ENCODE data around the gene SLC25A39. TPM values are rescaled to one million over a fixed set of nuclear protein-coding genes. Genes with fewer than 3 reads are reported as not detected.
"Not testable (repeated sequence)": the region's sequence is repeated elsewhere in the genome, so short reads cannot be mapped to it uniquely, and the experiment has no call there.

Gene SLC25A39
- 89.8 TPM for total RNA-seq (ENCODE audit: insufficient read depth, low replicate concordance)

- DNase-seq (ENCODE audit: low spot score) = peak; percentile 95
These were observed at the start of gene SLC25A39 for GRCh38 chr17:44324571-44325275. Gene SLC25A39, minus strand, starts transcription at chr17:44324823. Its CDS starts 1,261 bp downstream, at chr17:44323562.

DNA sequence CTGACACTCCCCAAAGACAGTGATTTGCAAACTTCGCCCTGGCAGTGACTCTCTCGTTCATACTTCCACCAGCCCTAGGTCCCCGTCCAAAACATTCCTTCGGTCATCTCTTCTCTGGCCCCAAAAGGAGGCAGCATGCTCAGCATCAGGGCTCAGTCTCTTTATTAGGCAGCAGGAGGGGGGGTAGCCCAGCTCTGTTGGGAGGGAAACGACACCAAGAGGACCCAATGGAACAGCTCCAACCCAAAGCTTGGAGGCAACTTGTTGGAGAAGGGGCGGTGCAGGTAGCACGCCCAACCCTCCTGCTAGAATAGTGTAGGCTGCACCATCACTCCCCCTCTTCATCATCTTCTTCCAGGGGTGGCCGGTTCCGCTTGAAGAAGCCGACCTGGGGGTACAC is 47.4 kb upstream of the SLC25A39 start:
- no peak for DNase-seq (ENCODE audit: low spot score)

DNA sequence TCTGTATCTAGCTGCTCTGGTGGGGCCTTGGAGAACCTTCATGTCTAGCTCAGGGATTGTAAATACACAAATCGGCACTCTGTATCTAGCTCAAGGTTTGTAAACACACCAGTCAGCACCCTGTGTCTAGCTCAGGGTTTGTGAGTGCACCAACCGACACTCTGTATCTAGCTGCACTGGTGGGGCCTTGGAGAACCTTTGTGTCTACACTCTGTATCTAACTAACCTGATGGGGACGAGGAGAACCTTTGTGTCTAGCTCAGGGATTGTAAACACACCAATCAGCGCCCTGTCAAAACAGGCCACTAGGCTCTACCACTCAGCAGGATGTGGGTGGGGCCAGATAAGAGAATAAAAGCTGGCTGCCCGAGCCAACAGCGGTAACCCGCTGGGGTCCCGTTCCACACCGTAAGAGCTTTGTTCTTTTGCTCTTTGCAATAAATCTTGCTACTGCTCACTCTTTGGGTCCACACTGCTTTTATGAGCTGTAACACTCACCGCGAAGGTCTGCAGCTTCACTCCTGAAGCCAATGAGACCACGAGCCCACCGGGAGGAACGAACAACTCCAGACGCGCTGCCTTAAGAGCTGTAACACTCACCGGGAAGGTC is 44.9 kb upstream of the SLC25A39 start:
- not testable (repeated sequence) for DNase-seq (ENCODE audit: low spot score)

DNA sequence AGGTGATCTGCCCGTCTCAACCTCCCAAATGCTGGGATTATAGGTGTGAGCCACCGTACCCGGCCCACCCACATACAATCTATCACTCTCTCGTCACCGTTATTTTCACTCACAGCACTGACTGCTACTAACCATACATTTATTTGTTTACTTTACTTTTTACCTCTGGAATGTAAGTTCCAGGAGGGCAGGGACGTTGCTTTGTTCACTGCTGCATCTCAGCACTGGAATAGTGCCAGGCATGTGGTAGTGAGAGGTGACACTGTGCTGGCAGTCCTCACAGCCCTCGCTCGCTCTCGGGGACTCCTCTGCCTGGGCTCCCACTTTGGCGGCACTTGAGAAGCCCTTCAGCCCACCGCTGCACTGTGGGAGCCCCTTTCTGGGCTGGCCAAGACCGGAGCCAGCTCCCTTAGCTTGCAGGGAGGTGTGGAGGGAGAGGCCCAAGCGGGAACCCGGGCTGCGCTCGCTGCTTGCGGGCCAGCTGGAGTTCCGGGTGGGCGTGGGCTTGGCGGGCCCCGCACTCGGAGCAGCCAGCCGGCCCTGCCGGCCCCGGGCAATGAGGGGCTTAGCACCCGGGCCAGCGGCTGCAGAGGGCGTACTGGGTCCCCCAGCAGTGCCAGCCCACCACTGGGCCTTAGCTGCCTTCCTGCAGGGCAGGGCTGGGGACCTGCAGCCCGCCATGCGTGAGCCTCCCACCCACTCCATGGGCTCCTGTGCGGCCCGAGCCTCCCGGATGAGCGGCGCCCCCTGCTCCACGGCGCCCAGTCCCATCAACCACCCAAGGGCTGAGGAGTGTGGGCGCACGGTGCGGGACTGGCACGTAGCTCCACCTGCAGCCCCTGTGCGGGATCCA is 44.0 kb upstream of the SLC25A39 start:
- not testable (repeated sequence) for DNase-seq (ENCODE audit: low spot score)

DNA sequence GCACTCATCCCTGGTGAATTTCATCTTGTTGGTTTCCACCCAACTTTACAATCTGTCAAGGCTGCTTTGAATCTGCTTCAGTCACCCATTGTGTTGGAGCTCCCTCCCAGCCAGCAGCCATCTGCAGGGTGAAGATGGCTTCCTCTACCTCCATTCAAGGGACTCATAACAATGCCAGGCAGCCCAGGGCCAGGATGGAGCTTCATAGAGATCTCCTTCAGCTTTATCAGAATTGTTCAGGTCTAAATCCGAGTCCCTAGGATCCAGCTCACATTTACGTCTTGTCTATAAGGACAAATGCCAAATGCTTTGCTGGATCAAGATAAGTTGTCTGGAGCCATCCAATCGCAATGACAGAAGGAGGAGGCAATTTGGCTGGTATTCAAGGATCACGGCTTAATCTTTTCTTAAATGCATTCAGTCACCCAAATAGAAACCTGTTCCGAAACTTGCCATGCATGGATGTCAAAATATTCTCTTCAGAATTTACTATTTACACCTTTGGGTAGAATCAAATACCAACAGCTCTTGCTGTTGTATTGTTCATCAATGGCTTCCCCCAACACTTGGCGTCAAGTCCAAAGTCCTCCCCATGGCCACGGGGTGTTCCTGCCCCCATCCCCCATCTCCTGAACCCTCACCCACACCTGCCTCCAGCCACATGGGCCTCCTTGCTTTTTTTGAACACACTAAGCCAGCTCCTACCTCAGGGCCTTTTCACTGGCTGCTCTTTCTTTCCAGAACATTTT is 42.8 kb upstream of the SLC25A39 start:
- no peak for DNase-seq (ENCODE audit: low spot score)

GRCh38 chr17:44365051-44365450 is 40.4 kb upstream of the SLC25A39 start:
- DNase-seq (ENCODE audit: low spot score) = not testable (repeated sequence)

DNA sequence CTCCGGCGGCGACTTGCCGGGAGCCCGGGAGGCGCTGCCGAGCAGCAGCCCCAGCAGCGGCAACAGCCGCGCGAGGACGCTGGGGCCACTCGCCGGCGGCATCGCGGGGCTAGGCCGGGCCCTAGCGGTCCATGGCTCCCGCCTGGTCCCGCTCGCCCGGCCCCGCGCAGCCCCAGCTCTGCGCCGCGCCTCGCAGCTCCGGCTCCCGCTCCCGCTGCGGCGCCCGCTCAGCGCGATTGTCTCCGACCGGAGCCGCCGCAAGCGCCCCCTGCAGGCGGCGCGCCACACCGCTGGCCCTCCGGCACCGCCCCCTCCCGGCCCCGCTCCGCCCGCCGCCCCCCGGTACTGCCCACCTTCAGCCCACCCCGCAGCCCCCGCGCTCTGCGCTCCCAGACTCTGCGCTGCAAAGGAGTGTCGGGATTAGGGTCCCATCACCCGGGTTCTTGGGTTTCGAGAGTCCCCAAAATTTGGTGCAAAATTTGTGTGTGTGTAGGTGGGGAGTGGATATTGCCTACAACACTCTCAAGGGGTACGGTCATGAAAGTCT is 39.1 kb upstream of the SLC25A39 start, which contains the start of gene FAM171A2:
Gene FAM171A2, minus strand, starts transcription at position 241 of the 547 bp plus-strand sequence. Its CDS starts 139 bp downstream, at position 102.
- DNase-seq (ENCODE audit: low spot score) = peak; percentile 69

- DNase-seq (ENCODE audit: low spot score) = peak; percentile 62
These were observed 38.5 kb upstream of the SLC25A39 start for GRCh38 chr17:44362949-44363612.

GRCh38 chr17:44362459-44362948 is 37.9 kb upstream of the SLC25A39 start:
- DNase-seq (ENCODE audit: low spot score) = peak; percentile 66

DNA sequence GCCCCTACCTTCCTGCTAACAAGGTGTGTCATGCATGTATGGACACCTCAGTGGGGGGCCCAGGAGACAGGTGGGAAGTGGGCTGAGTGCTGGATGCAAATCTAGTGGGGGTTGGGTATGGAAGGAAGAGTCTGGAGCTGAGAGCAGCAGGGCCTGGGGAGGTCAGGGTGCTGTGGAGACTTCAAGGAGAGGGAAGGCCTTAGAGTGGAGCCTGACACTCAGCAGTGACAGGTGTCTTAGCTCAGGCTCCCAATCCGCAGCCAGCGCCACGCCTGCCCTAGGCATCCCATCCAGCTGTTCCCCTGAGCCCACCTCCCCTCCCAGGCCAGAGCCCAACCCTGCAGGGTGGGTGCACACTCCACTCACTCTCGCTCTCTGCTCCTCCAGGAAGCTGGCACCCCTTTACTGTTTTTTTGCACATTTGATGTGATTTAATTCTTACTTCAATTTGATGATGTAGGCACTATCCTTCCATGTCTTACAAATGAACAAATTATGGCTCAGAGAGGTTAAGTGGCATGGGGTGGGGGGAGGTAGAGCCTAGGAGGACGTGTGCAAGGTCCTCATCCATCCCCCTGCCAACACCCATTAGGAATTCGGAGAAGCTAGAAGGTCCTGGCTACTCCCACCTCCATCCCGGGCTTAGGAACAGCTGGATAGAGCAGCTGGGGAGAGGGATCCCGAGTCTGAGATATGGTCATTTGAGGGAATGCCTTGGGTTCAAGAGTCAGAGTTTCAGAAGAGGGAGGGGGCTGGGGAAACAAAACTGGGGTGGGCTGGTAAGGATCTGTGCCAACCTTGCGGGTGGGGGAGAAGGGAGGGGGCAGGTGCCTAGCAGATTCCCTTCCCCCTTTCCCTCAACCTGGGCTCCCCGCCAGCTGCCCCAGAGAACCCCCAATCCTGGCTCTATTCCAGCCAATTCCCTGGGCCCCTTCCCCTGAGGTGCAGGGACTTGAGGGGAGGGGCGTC is 37.0 kb upstream of the SLC25A39 start:
- DNase-seq (ENCODE audit: low spot score) = peak; percentile 69

DNA sequence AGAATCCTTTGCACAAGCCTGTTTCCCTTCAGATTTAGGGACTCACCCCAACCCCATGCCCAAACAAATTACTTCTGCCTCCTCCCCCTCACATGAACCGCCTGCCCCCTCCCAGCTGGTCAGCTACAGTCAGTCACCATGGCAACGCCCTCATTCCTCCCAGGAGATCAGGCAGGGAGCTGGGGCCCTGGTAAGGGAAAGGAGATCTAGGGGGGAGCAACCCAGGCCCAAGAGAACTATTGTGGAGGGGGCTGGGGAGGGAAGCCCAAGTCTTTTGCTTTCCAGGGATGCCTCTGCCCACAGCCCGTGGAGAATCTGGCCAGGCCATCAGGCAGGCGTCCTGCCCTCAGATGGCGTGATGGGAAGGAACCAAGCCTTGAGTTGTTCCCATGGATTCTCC is 36.2 kb upstream of the SLC25A39 start:
- DNase-seq (ENCODE audit: low spot score) = peak; percentile 96

GRCh38 chr17:44360144-44360533 is 35.5 kb upstream of the SLC25A39 start:
- DNase-seq (ENCODE audit: low spot score) = no peak

GRCh38 chr17:44359458-44360143 is 35.0 kb upstream of the SLC25A39 start:
- no peak for DNase-seq (ENCODE audit: low spot score)

GRCh38 chr17:44359006-44359405 is 34.4 kb upstream of the SLC25A39 start:
- DNase-seq (ENCODE audit: low spot score) = no peak

DNA sequence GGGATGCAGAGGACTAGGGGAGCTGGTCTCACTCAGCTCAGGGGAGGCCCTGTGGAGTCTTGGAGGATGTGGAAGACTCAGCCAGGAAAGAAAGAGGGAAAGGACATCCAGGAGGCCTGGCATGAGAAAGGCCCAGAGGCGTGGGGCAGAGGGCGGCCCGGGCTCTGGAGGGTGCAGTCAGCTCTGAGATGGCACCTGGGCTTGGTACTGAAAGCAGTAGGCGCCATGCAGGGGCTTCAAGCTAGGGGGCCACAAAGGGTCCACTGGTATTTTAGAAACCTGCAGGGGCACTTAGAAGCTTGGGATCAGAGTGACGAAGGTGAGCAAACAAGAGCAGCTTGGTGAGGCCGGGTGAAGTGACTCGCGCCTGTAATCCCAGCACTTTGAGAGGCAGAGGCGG is 33.4 kb upstream of the SLC25A39 start:
- no peak for DNase-seq (ENCODE audit: low spot score)

- no peak for DNase-seq (ENCODE audit: low spot score)
These were observed 31.6 kb upstream of the SLC25A39 start for GRCh38 chr17:44356241-44356640.

GRCh38 chr17:44355642-44356099 is 31.0 kb upstream of the SLC25A39 start:
- DNase-seq (ENCODE audit: low spot score) = no peak

Measured in umbilical cord (tissue), 2 donors.